ENCODE results near the gene FXYD3. TPM values are rescaled to one million over a fixed set of nuclear protein-coding genes. Genes with fewer than 3 reads are reported as not detected.
A peak's percentile ranks its signal among the peaks of the same experiment; 100 is the strongest.

The FXYD3 gene
- total RNA-seq, 1 donor from 2014 or later: not detected

- Histone ChIP-seq H2AFZ (ENCODE audit: low read depth, low read length) (no peak overlapping the region), H3K79me2 (ENCODE audit: insufficient read depth, low read length) (no peaks in the 10 kb centered on the region), H3K4me3 (ENCODE audit: insufficient read depth, low read depth, low read length) (no peak overlapping the region), H3K9ac (ENCODE audit: low read length) (no peak overlapping the region), H4K20me1 (ENCODE audit: insufficient read depth, low read length) (no peaks in the 10 kb centered on the region), H3K4me1 (ENCODE audit: insufficient read depth, low read length) (no peaks in the 10 kb centered on the region), H3K27ac (ENCODE audit: low read depth, low read length) (no peak overlapping the region), H3K9me3 (ENCODE audit: insufficient read depth, low read depth, low read length) (peaks cover 4% of the 10 kb centered on the region), H3K36me3 (ENCODE audit: insufficient read depth, low read length) (no peaks in the 10 kb centered on the region), H3K4me2 (ENCODE audit: low read length) (no peak overlapping the region), H3K27me3 (ENCODE audit: insufficient read depth, low read length) (no peaks in the 10 kb centered on the region)
- peaks cover 4% of the 10 kb centered on the region for H3K36me3 Mint-ChIP-seq (ENCODE audit: low read depth, unreplicated experiment)
- H3K27me3 Mint-ChIP-seq (ENCODE audit: low read depth, unreplicated experiment): peaks cover 18% of the 10 kb centered on the region
- TF ChIP-seq EZH2 (IDR thresholded peaks at IDR 0.05; ENCODE audit: insufficient read depth, low read length): no peak
- TF ChIP-seq, protein P1, sequence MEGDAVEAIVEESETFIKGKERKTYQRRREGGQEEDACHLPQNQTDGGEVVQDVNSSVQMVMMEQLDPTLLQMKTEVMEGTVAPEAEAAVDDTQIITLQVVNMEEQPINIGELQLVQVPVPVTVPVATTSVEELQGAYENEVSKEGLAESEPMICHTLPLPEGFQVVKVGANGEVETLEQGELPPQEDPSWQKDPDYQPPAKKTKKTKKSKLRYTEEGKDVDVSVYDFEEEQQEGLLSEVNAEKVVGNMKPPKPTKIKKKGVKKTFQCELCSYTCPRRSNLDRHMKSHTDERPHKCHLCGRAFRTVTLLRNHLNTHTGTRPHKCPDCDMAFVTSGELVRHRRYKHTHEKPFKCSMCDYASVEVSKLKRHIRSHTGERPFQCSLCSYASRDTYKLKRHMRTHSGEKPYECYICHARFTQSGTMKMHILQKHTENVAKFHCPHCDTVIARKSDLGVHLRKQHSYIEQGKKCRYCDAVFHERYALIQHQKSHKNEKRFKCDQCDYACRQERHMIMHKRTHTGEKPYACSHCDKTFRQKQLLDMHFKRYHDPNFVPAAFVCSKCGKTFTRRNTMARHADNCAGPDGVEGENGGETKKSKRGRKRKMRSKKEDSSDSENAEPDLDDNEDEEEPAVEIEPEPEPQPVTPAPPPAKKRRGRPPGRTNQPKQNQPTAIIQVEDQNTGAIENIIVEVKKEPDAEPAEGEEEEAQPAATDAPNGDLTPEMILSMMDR (IDR thresholded peaks at IDR 0.05; ENCODE audit: insufficient read depth, low read depth, low read length): peak; percentile 70
- H3K27ac Mint-ChIP-seq (ENCODE audit: unreplicated experiment): no peak overlapping the region
- H3K9me3 Mint-ChIP-seq (ENCODE audit: unreplicated experiment): peaks cover 3% of the 10 kb centered on the region
- FAIRE-seq (no peak), DNase-seq (ENCODE audit: low read depth) (peak; percentile 45)
- H3K4me1 Mint-ChIP-seq (ENCODE audit: low read depth, unreplicated experiment): peaks cover 5% of the 10 kb centered on the region
- H3K4me3 Mint-ChIP-seq (ENCODE audit: unreplicated experiment): no peak overlapping the region
These were observed 48.7 kb upstream of the FXYD3 start for GRCh38 chr19:35066691-35067563.

GRCh38 chr19:35068941-35069634 lies 46.5 kb upstream of the FXYD3 start:
- no peaks in the 10 kb centered on the region for H4K20me1 ChIP-seq (ENCODE audit: insufficient read depth, low read length)
- no peak overlapping the region for H2AFZ ChIP-seq (ENCODE audit: low read depth, low read length)
- H3K4me1 ChIP-seq (ENCODE audit: insufficient read depth, low read length): no peaks in the 10 kb centered on the region
- Mint-ChIP-seq H3K9me3 (ENCODE audit: unreplicated experiment) (peaks cover 3% of the 10 kb centered on the region), H3K27me3 (ENCODE audit: low read depth, unreplicated experiment) (peaks cover 13% of the 10 kb centered on the region), H3K36me3 (ENCODE audit: low read depth, unreplicated experiment) (peaks cover 4% of the 10 kb centered on the region), H3K27ac (ENCODE audit: unreplicated experiment) (no peak overlapping the region), H3K4me3 (ENCODE audit: unreplicated experiment) (no peak overlapping the region), H3K4me1 (ENCODE audit: low read depth, unreplicated experiment) (peaks cover 5% of the 10 kb centered on the region)
- H3K4me3 ChIP-seq (ENCODE audit: insufficient read depth, low read depth, low read length): no peak overlapping the region
- no peak overlapping the region for H3K27ac ChIP-seq (ENCODE audit: low read depth, low read length)
- no peaks in the 10 kb centered on the region for H3K36me3 ChIP-seq (ENCODE audit: insufficient read depth, low read length)
- DNase-seq (ENCODE audit: low read depth): no peak
- no peaks in the 10 kb centered on the region for H3K27me3 ChIP-seq (ENCODE audit: insufficient read depth, low read length)
- no peak overlapping the region for H3K4me2 ChIP-seq (ENCODE audit: low read length)
- FAIRE-seq: no peak
- no peaks in the 10 kb centered on the region for H3K79me2 ChIP-seq (ENCODE audit: insufficient read depth, low read length)
- TF ChIP-seq EZH2 (IDR thresholded peaks at IDR 0.05; ENCODE audit: insufficient read depth, low read length): no peak
- TF ChIP-seq, protein P1 (IDR thresholded peaks at IDR 0.05; ENCODE audit: insufficient read depth, low read depth, low read length): no peak
- no peak overlapping the region for H3K9ac ChIP-seq (ENCODE audit: low read length)
- peaks cover 4% of the 10 kb centered on the region for H3K9me3 ChIP-seq (ENCODE audit: insufficient read depth, low read depth, low read length)

All from astrocyte (in vitro differentiated cells and primary cell).